IMR-90 (cell line): ENCODE results near the gene PPM1F. TPM values are rescaled to one million over a fixed set of nuclear protein-coding genes. Genes with fewer than 3 reads are reported as not detected.

Experiments used
- ATAC-seq: fragments of 200-7000 bp; cut with Tn5 transposase; 2 replicates; pipeline ENCODE4 v1.9.1; 2020; ENCODE audit warnings: low read depth, mild to moderate bottlenecking, moderate library complexity
- BruUV-seq: library from RNA; stranded (reverse); fragments of 400-500 nt; replicated peaks from 2 replicates; lab custom pipeline; 2021; lab: Mats Ljungman, UMichigan
- CTCF ChIA-PET: fragments of 300-600 bp; formaldehyde crosslinking; extraction: SDS; loops from one replicate; lab custom pipeline; 2021; ENCODE audit warnings: antibody characterized with exemption; lab: Yijun Ruan, JAX
- POLR2A ChIA-PET: fragments of 300-600 bp; sonication (Branson Sonifier 250); formaldehyde crosslinking; loops from one replicate; lab custom pipeline; 2022; ENCODE audit warnings: antibody characterized with exemption; ENCODE audit not compliant: unreplicated experiment; lab: Charles Lee
- DNase-seq: peaks from one replicate; pipeline ENCODE4 v3.0.0; 2013
- H2AFZ ChIP-seq: replicated peaks from 2 replicates; pipeline ENCODE3; 2013; ENCODE audit warnings: low read length, mild to moderate bottlenecking; ENCODE audit not compliant: poor library complexity
- H2AK5ac ChIP-seq: 2 replicates; pipeline ENCODE4 v1.6.1; 2013; ENCODE audit warnings: low read depth, low read length, inconsistent platforms
- H2AK9ac ChIP-seq: replicated peaks from 2 replicates; pipeline ENCODE3; 2013; ENCODE audit warnings: mild to moderate bottlenecking, low read depth, low read length, moderate library complexity; ENCODE audit not compliant: poor library complexity
- H2BK120ac ChIP-seq: 2 replicates; pipeline ENCODE4 v1.6.1; 2013; ENCODE audit warnings: low read depth, low read length, inconsistent platforms
- H2BK15ac ChIP-seq: 3 replicates; pipeline ENCODE4 v1.6.1; 2013; ENCODE audit warnings: low read depth, low read length, inconsistent platforms
- H2BK20ac ChIP-seq: 2 replicates; pipeline ENCODE4 v1.6.1; 2013; ENCODE audit warnings: low read depth, mild to moderate bottlenecking, inconsistent platforms, low read length, moderate library complexity
- H2BK5ac ChIP-seq: 2 replicates; pipeline ENCODE4 v1.6.1; 2013; ENCODE audit warnings: mild to moderate bottlenecking, low read depth, low read length, inconsistent platforms; ENCODE audit not compliant: poor library complexity, severe bottlenecking
- H3K14ac ChIP-seq: replicated peaks from 2 replicates; pipeline ENCODE4 v1.6.1; 2013; ENCODE audit warnings: low read depth, low read length, inconsistent platforms
- H3K18ac ChIP-seq: 2 replicates; pipeline ENCODE4 v1.6.1; 2013; ENCODE audit warnings: low read depth, low read length, control low read depth
- H3K23ac ChIP-seq: 2 replicates; pipeline ENCODE4 v1.6.1; 2013; ENCODE audit warnings: low read depth, low read length, inconsistent platforms
- H3K27ac ChIP-seq: 2 replicates; pipeline ENCODE4 v1.5.1; 2013; ENCODE audit warnings: mild to moderate bottlenecking, control low read depth, low read length; ENCODE audit not compliant: insufficient read depth
- H3K27me3 ChIP-seq: 2 replicates; pipeline ENCODE4 v1.6.1; 2013; ENCODE audit warnings: low read length; ENCODE audit not compliant: control insufficient read depth, insufficient read depth
- H3K36me3 ChIP-seq: 2 replicates; pipeline ENCODE4 v1.6.1; 2013; ENCODE audit warnings: low read length, mixed read lengths; ENCODE audit not compliant: control insufficient read depth, insufficient read depth
- H3K4ac ChIP-seq: 2 replicates; pipeline ENCODE4 v1.6.1; 2013; ENCODE audit warnings: low read depth, low read length, inconsistent platforms
- H3K4me1 ChIP-seq: 2 replicates; pipeline ENCODE4 v1.6.1; 2013; ENCODE audit warnings: low read length, mixed read lengths; ENCODE audit not compliant: control insufficient read depth, insufficient read depth
- H3K4me2 ChIP-seq: 2 replicates; pipeline ENCODE4 v1.6.1; 2013; ENCODE audit warnings: low read depth, mild to moderate bottlenecking, control low read depth, low read length, moderate library complexity
- H3K4me3 ChIP-seq: 2 replicates; pipeline ENCODE4 v1.5.1; 2013; ENCODE audit warnings: low read depth, mild to moderate bottlenecking, control low read depth, low read length, moderate library complexity; ENCODE audit not compliant: insufficient read depth
- H3K56ac ChIP-seq: 2 replicates; pipeline ENCODE4 v1.6.1; 2013; ENCODE audit warnings: low read length, inconsistent platforms; ENCODE audit not compliant: insufficient read depth; ENCODE audit errors: extremely low read depth
- H3K79me1 ChIP-seq, 2 experiments: 2 replicates each; pipeline ENCODE4 v1.6.1; 2013; ENCODE audit warnings: low read length in 2 of 2, inconsistent platforms in 1 of 2, low read depth in 1 of 2
- H3K9ac ChIP-seq: 2 replicates; pipeline ENCODE4 v1.6.1; 2013; ENCODE audit warnings: low read depth, low read length, control low read depth
- H3K9me1 ChIP-seq: 2 replicates; pipeline ENCODE4 v1.6.1; 2013; ENCODE audit warnings: low read length, inconsistent platforms; ENCODE audit not compliant: insufficient read depth
- H3K9me3 ChIP-seq: 2 replicates; pipeline ENCODE4 v1.6.1; 2013; ENCODE audit warnings: low read length; ENCODE audit not compliant: control insufficient read depth, insufficient read depth
- H4K20me1 ChIP-seq: 2 replicates; pipeline ENCODE4 v1.6.1; 2013; ENCODE audit warnings: low read length, inconsistent platforms; ENCODE audit not compliant: insufficient read depth
- H4K5ac ChIP-seq: 2 replicates; pipeline ENCODE4 v1.6.1; 2013; ENCODE audit warnings: mild to moderate bottlenecking, low read depth, low read length, control low read depth
- H4K8ac ChIP-seq, 2 experiments: 2 replicates each; pipeline ENCODE4 v1.6.1; 2013; ENCODE audit warnings: low read depth in 2 of 2, low read length in 2 of 2, control low read depth in 1 of 2, inconsistent platforms in 1 of 2
- H4K91ac ChIP-seq: 2 replicates; pipeline ENCODE4 v1.6.1; 2013; ENCODE audit warnings: low read depth, low read length, inconsistent platforms; ENCODE audit not compliant: insufficient read depth
- CHD1 ChIP-seq: IDR thresholded peaks from 2 replicates; pipeline ENCODE4 v1.6.1; 2012; ENCODE audit warnings: low read depth, low read length, improper control_type of control experiment
- RAD21 ChIP-seq: IDR thresholded peaks from 2 replicates; pipeline ENCODE4 v1.6.1; 2012; ENCODE audit warnings: low read length, improper control_type of control experiment
- USF2 ChIP-seq: fragments of 150-350 bp; IDR thresholded peaks from 2 replicates; pipeline ENCODE4 v1.6.1; 2017; ENCODE audit warnings: mild to moderate bottlenecking, antibody characterized with exemption, low read length, low read depth
- WGBS, 2 experiments: methylation state at CpG; one replicate each; pipeline versions ENCODE4 v1.1.5 to v1.1.7; 2013; ENCODE audit warnings: missing lambda C conversion rate in 2 of 2; ENCODE audit not compliant: insufficient read length in 1 of 2; ENCODE audit errors: extremely low coverage in 2 of 2; 5-methylcytosine and 5-hydroxymethylcytosine counted together
- dilution Hi-C: fragments of 300-500 bp; cut with HindIII; formaldehyde crosslinking; loops from one replicate; pipeline ENCODE4 v1.14.3; 2018; ENCODE audit warnings: low sequenced_read_pairs; ENCODE audit not compliant: unreplicated experiment
- in situ Hi-C: fragments of 300-500 bp; cut with MboI; formaldehyde crosslinking; loops from 3 replicates; pipeline ENCODE4 v1.14.3; 2019; ENCODE audit warnings: low sequenced_read_pairs, inconsistent platforms, mixed read lengths
- intact Hi-C: fragments of 100-400 bp; cut with micrococcal nuclease; formaldehyde crosslinking; loops from 2 replicates; pipeline ENCODE4 v1.10.0; 2022
- polyA plus RNA-seq, 3 experiments: library from polyadenylated mRNA; depleted of rRNA; stranded (reverse); fragments of >200 nt; gene quantifications; 2 replicates each; pipeline ENCODE4 v1.2.3, GENCODE V29; 2012; ENCODE audit warnings: low replicate concordance in 1 of 3
- total RNA-seq: library from RNA; depleted of rRNA; stranded (reverse); fragments of >200 nt; gene quantifications from 2 replicates; pipeline ENCODE4 v1.2.3, GENCODE V29; 2012

PPM1F gene
- total and polyA plus RNA-seq, 2 of the 4 experiments (the other 2 are of a cell fraction) = 20.8 to 30.3 TPM

GRCh38 chr22:21943571-21944448 is 8.8 kb downstream of the PPM1F start:
- H3K9ac ChIP-seq = no peak overlapping the region
- 83% methylated on average over 9 of the region's 18 CpGs; no CpG with 5 or more reads in 1 of the 2 experiments for WGBS, 2 experiments
- peak overlapping the region; percentile 99 for H2BK5ac ChIP-seq
- dilution Hi-C loops = no loop called here
- H3K56ac ChIP-seq = no peak overlapping the region
- H3K9me3 ChIP-seq = no peaks in the 10 kb centered on the region
- peak overlapping the region; percentile 100; the same call in 1 of the 2 replicates for H2BK120ac ChIP-seq
- H3K79me1 ChIP-seq = peaks cover 33 to 91% of the 10 kb centered on the region in 2 experiments
- no TSS peak for BruUV-seq
- H3K18ac ChIP-seq = no peak overlapping the region
- peak overlapping the region; percentile 97 for H2AK9ac ChIP-seq
- peak overlapping the region; percentile 98; the same call in 1 of the 3 replicates for H2BK15ac ChIP-seq
- ChIA-PET POLR2A (no interaction called here), CTCF (no interaction called here)
- peaks cover 32% of the 10 kb centered on the region for H3K9me1 ChIP-seq
- H2AK5ac ChIP-seq = peak overlapping the region; percentile 97
- no peak for ATAC-seq
- peaks cover 25% of the 10 kb centered on the region for H3K4me1 ChIP-seq
- no peak for TF ChIP-seq USF2
- no peak for TF ChIP-seq RAD21
- no peak for TF ChIP-seq CHD1
- no peak overlapping the region; a peak in 1 of 4 replicates for H4K8ac ChIP-seq
- no peaks in the 10 kb centered on the region for H3K27me3 ChIP-seq
- peak overlapping the region; percentile 100 for H3K4ac ChIP-seq
- H3K4me3 ChIP-seq = no peak overlapping the region
- H2AFZ ChIP-seq = no peak overlapping the region
- in situ Hi-C loops = no loop called here
- peak overlapping the region; percentile 5; the same call in 1 of the 2 replicates for H3K27ac ChIP-seq
- intact Hi-C loops = no loop called here
- no peak overlapping the region for H3K4me2 ChIP-seq
- peak overlapping the region; percentile 7; the same call in 1 of the 2 replicates for H4K91ac ChIP-seq
- peaks cover 27% of the 10 kb centered on the region for H3K36me3 ChIP-seq
- no peak for DNase-seq
- H3K14ac ChIP-seq = no peak overlapping the region
- H4K20me1 ChIP-seq = peaks cover 6% of the 10 kb centered on the region; the same call in 1 of the 2 replicates
- H3K23ac ChIP-seq = no peak overlapping the region
- 0 out of 2 replicates have a peak overlapping the region, but pooled peaks have one; percentile 25 for H2BK20ac ChIP-seq
- H4K5ac ChIP-seq = no peak overlapping the region
